ENCODE measurements around the gene USP5. TPM values are rescaled to one million over a fixed set of nuclear protein-coding genes. Genes with fewer than 3 reads are reported as not detected.
"Not testable (repeated sequence)": the region's sequence is repeated elsewhere in the genome, so short reads cannot be mapped to it uniquely, and the experiment has no call there.

The USP5 gene
- total RNA-seq, 1 donor from 2014 or later, result 36.6 TPM

DNA sequence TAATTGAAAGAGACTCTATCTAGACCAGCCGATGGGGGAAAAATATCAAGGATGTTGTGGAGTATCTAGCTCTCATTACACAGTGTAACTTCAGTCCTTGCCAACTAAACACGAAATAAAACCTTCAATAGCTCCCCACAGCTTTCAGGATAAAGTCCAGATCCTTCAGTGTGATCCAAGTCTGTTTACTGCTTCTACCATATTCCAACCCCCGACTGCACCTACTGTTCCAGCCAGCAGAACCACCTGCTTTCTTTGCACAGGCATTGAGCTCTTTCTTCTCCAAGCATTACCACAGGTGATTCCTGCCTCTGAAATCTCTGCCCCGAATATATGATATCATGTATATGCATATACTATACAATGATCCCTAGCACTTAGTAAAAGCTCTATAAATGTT lies 50.5 kb downstream of the USP5 start:
- DNase-seq (ENCODE audit: extremely low spot score in 2 of 2), result no peak
- TF ChIP-seq POLR2A (IDR thresholded peaks at IDR 0.05) (no peak), POLR2AphosphoS5 (IDR thresholded peaks at IDR 0.05; ENCODE audit: insufficient read depth in 1 of 2, low read depth in 1 of 2) (no peak)
- TF ChIP-seq, protein P1, sequence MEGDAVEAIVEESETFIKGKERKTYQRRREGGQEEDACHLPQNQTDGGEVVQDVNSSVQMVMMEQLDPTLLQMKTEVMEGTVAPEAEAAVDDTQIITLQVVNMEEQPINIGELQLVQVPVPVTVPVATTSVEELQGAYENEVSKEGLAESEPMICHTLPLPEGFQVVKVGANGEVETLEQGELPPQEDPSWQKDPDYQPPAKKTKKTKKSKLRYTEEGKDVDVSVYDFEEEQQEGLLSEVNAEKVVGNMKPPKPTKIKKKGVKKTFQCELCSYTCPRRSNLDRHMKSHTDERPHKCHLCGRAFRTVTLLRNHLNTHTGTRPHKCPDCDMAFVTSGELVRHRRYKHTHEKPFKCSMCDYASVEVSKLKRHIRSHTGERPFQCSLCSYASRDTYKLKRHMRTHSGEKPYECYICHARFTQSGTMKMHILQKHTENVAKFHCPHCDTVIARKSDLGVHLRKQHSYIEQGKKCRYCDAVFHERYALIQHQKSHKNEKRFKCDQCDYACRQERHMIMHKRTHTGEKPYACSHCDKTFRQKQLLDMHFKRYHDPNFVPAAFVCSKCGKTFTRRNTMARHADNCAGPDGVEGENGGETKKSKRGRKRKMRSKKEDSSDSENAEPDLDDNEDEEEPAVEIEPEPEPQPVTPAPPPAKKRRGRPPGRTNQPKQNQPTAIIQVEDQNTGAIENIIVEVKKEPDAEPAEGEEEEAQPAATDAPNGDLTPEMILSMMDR (IDR thresholded peaks at IDR 0.05), result no peak
- Histone ChIP-seq H3K27me3 (no peaks in the 10 kb centered on the region), H3K4me3 (no peak overlapping the region), H3K9me3 (no peaks in the 10 kb centered on the region), H3K36me3 (no peaks in the 10 kb centered on the region), H3K27ac (no peak overlapping the region), H3K4me1 (peaks cover 16% of the 10 kb centered on the region)
- intact Hi-C loops (cut with DNase I), result no loop called here

GRCh38 chr12:6903722-6904121 lies 51.8 kb downstream of the USP5 start:
- Histone ChIP-seq H3K4me3 (no peak overlapping the region), H3K27ac (no peak overlapping the region), H3K4me1 (peaks cover 16% of the 10 kb centered on the region), H3K27me3 (no peaks in the 10 kb centered on the region), H3K9me3 (no peaks in the 10 kb centered on the region), H3K36me3 (peaks cover 0 to 5% of the 10 kb centered on the region in 2 donors)
- no peak for DNase-seq (ENCODE audit: extremely low spot score in 2 of 2)
- TF ChIP-seq POLR2AphosphoS5 (IDR thresholded peaks at IDR 0.05; ENCODE audit: insufficient read depth in 1 of 2, low read depth in 1 of 2), result no peak
- TF ChIP-seq POLR2A (IDR thresholded peaks at IDR 0.05), result no peak
- TF ChIP-seq, protein P1 (IDR thresholded peaks at IDR 0.05), result no peak
- intact Hi-C loops (cut with DNase I), result no loop called here

- peak within 1 kb of the TSS; percentile 74 to 77 for H3K4me3 ChIP-seq
- H3K36me3 ChIP-seq, result peaks cover 0 to 5% of the 10 kb centered on the region in 2 donors
- H3K27ac ChIP-seq, result peak within 1 kb of the TSS; percentile 76
- no peaks in the 10 kb centered on the region for H3K9me3 ChIP-seq
- DNase-seq (ENCODE audit: extremely low spot score in 2 of 2), result no peak
- TF ChIP-seq POLR2A (IDR thresholded peaks at IDR 0.05) (peak in 1 of 2 donors; percentile 36), POLR2AphosphoS5 (IDR thresholded peaks at IDR 0.05; ENCODE audit: insufficient read depth in 1 of 2, low read depth in 1 of 2) (peak; percentile 92 to 94)
- TF ChIP-seq, protein P1 (IDR thresholded peaks at IDR 0.05), result peak in 1 of 3 experiments; percentile 3
- peaks cover 16% of the 10 kb centered on the region for H3K4me1 ChIP-seq
- intact Hi-C loops (cut with DNase I), result no loop called here
- no peaks in the 10 kb centered on the region for H3K27me3 ChIP-seq
Observed at GRCh38 chr12:6904280-6905276, 52.6 kb downstream of the USP5 start, which contains the start of gene LRRC23. Gene LRRC23 (plus strand): TSS chr12:6904822. CDS start chr12:6905634, 812 bp downstream.

GRCh38 chr12:6905414-6906040 lies 53.6 kb downstream of the USP5 start:
- peaks cover 16% of the 10 kb centered on the region for H3K4me1 ChIP-seq
- DNase-seq (ENCODE audit: extremely low spot score in 2 of 2), result no peak
- TF ChIP-seq POLR2A (IDR thresholded peaks at IDR 0.05) (no peak), POLR2AphosphoS5 (IDR thresholded peaks at IDR 0.05; ENCODE audit: insufficient read depth in 1 of 2, low read depth in 1 of 2) (no peak)
- TF ChIP-seq, protein P1 (IDR thresholded peaks at IDR 0.05), result no peak
- intact Hi-C loops (cut with DNase I), result no loop called here
- no peaks in the 10 kb centered on the region for H3K27me3 ChIP-seq
- peak overlapping the region; percentile 76 for H3K27ac ChIP-seq
- H3K9me3 ChIP-seq, result no peaks in the 10 kb centered on the region
- peak overlapping the region; percentile 74 to 77 for H3K4me3 ChIP-seq
- H3K36me3 ChIP-seq, result peaks cover 0 to 5% of the 10 kb centered on the region in 2 donors

DNA sequence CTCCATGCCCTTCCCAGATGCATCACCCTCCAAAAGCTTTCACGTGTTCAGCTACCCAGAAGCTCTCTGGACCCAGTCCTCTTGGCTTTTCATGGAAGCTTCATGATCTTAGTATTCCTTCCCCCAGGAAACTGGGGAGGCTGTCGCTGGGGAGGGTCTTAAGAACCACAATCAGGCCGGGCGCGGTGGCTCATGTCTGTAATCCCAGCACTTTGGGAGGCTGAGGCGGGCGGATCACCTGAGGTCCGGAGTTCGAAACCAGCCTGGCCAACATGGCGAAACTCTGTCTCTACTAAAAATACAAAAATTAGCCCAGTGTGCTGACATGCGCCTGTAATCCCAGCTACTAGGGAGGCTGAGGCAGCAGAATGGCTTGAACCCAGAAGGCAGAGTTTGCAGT lies 56.2 kb downstream of the USP5 start:
- H3K27ac ChIP-seq; intact Hi-C loops (cut with DNase I); H3K9me3 ChIP-seq; H3K27me3 ChIP-seq; H3K4me3 ChIP-seq; H3K36me3 ChIP-seq; DNase-seq (ENCODE audit: extremely low spot score in 2 of 2): not testable (repeated sequence)
- H3K4me1 ChIP-seq, result peaks cover 16% of the 10 kb centered on the region

All from vagina (tissue), 2 donors.